AG10803 (cell line): ENCODE results near the gene OR1F1.

Experiments
- DNase-seq: peaks from one replicate; pipeline ENCODE4 v3.0.0; 2010; ENCODE audit warnings: low read depth
- H3K4me3 ChIP-seq: 2 replicates; pipeline ENCODE4 v1.5.1; 2011; ENCODE audit warnings: mild to moderate bottlenecking, low read length, control low read depth
- CTCF ChIP-seq: conservative IDR thresholded peaks from 2 replicates; pipeline ENCODE4 v1.5.1; 2011; ENCODE audit warnings: mild to moderate bottlenecking, low read length, control low read depth, inconsistent platforms

OR1F1 gene

GRCh38 chr16:3188925-3189825, 1.2 kb downstream of the OR1F1 start:
- H3K4me3 ChIP-seq: peak overlapping the region; percentile 67
- no peak for TF ChIP-seq CTCF
- peak; percentile 58 for DNase-seq

- no peak overlapping the region; the same call in 1 of the 2 replicates for H3K4me3 ChIP-seq
Measured at GRCh38 chr16:3189869-3190268, 1.9 kb downstream of the OR1F1 start.

GRCh38 chr16:3190949-3191353, 2.9 kb downstream of the OR1F1 start:
- no peak for TF ChIP-seq CTCF
- no peak for DNase-seq

More at GRCh38 chr16:3189869-3190268, 1.9 kb downstream of the OR1F1 start:
- DNase-seq: no peak
- no peak for TF ChIP-seq CTCF

GRCh38 chr16:3192476-3193019, 4.5 kb downstream of the OR1F1 start:
- TF ChIP-seq CTCF: no peak
- DNase-seq: no peak
- no peak overlapping the region for H3K4me3 ChIP-seq

More at GRCh38 chr16:3190949-3191353, 2.9 kb downstream of the OR1F1 start:
- peak overlapping the region; percentile 32 for H3K4me3 ChIP-seq

- no peak overlapping the region for H3K4me3 ChIP-seq
- no peak for DNase-seq
- TF ChIP-seq CTCF: no peak
Measured at GRCh38 chr16:3193221-3194212, 5.5 kb downstream of the OR1F1 start.

GRCh38 chr16:3194792-3195191, 6.8 kb downstream of the OR1F1 start:
- H3K4me3 ChIP-seq: no peak overlapping the region
- no peak for DNase-seq
- no peak for TF ChIP-seq CTCF
